GM12878 (cell line): Measurements from ENCODE around the gene ETDB. TPM values are rescaled to one million over a fixed set of nuclear protein-coding genes. Genes with fewer than 3 reads are reported as not detected.

Experiments used
- ATAC-seq: fragments of 200-7000 bp; cut with Tn5 transposase; 3 replicates; pipeline ENCODE4 v1.9.1; 2020; ENCODE audit warnings: mild to moderate bottlenecking, moderate library complexity
- BruUV-seq: library from RNA; stranded (reverse); fragments of 400-500 nt; replicated peaks from 2 replicates; lab custom pipeline; 2021; lab: Mats Ljungman, UMichigan
- CTCF ChIA-PET: fragments of 300-600 bp; sonication (Branson Sonifier 250); formaldehyde crosslinking; extraction: SDS; loops from one replicate; lab custom pipeline; 2021; ENCODE audit warnings: inconsistent platforms; lab: Yijun Ruan, JAX
- POLR2A ChIA-PET: fragments of 350-600 bp; formaldehyde crosslinking; extraction: SDS; loops from one replicate; lab custom pipeline; 2021; ENCODE audit warnings: inconsistent platforms; lab: Charles Lee
- RAD21 ChIA-PET: fragments of 300-600 bp; sonication (Branson Sonifier 250); formaldehyde crosslinking; loops from one replicate; lab custom pipeline; 2023; ENCODE audit warnings: antibody characterized with exemption; ENCODE audit not compliant: unreplicated experiment; lab: Charles Lee
- SMC1A ChIA-PET: fragments of 300-600 bp; sonication (Branson Sonifier 250); formaldehyde crosslinking; loops from one replicate; lab custom pipeline; 2023; ENCODE audit not compliant: unreplicated experiment, uncharacterized antibody; lab: Charles Lee
- DNase-seq: peaks from one replicate; pipeline ENCODE4 v3.0.0-alpha.2; 2011; ENCODE audit warnings: low read depth, low spot score
- FAIRE-seq: peaks from 3 replicates; lab custom pipeline; 2011; peaks lifted over from hg19 to GRCh38; lab: Jason Lieb, UNC
- H2AFZ ChIP-seq: 2 replicates; pipeline ENCODE4 v1.6.0; 2011; ENCODE audit warnings: low read depth, low read length, control low read depth; ENCODE audit not compliant: control insufficient read depth
- H3K27ac ChIP-seq: 2 replicates; pipeline ENCODE4 v1.5.1; 2011; ENCODE audit warnings: control low read depth; ENCODE audit not compliant: control insufficient read depth, insufficient read depth
- H3K27me3 ChIP-seq, 2 experiments: replicated peaks in 1 of 2; 2 replicates each; pipeline versions ENCODE4 v1.6.0 to v1.6.1; 2011; ENCODE audit warnings: low read length in 1 of 2; ENCODE audit not compliant: control insufficient read depth in 2 of 2, insufficient read depth in 2 of 2
- H3K36me3 ChIP-seq, 2 experiments: 2 replicates each; pipeline ENCODE4 v1.5.1; 2011; ENCODE audit warnings: low read length in 1 of 2; ENCODE audit not compliant: control insufficient read depth in 2 of 2, insufficient read depth in 2 of 2
- H3K4me1 ChIP-seq: 2 replicates; pipeline ENCODE4 v1.6.1; 2011; ENCODE audit warnings: mild to moderate bottlenecking, low read length, moderate library complexity, mixed read lengths; ENCODE audit not compliant: control insufficient read depth, insufficient read depth
- H3K4me2 ChIP-seq: 2 replicates; pipeline ENCODE4 v1.6.0; 2011; ENCODE audit warnings: control low read depth; ENCODE audit not compliant: control insufficient read depth, insufficient read depth
- H3K4me3 ChIP-seq: fragments of 200-600 bp; sonication (generic); 2 replicates; pipeline ENCODE4 v1.5.1; 2016
- H3K79me2 ChIP-seq: 2 replicates; pipeline ENCODE4 v1.6.0; 2011; ENCODE audit warnings: low read length; ENCODE audit not compliant: control insufficient read depth, insufficient read depth
- H3K9ac ChIP-seq: 2 replicates; pipeline ENCODE4 v1.8.0; 2011; ENCODE audit warnings: low read length, control low read depth, mixed read lengths; ENCODE audit not compliant: control insufficient read depth, insufficient read depth
- H3K9me3 ChIP-seq: replicated peaks from 3 replicates; pipeline ENCODE4 v1.5.1; 2011; ENCODE audit warnings: mild to moderate bottlenecking, low read length; ENCODE audit not compliant: control insufficient read depth, insufficient read depth
- H4K20me1 ChIP-seq: 2 replicates; pipeline ENCODE4 v1.6.0; 2011; ENCODE audit not compliant: control insufficient read depth, insufficient read depth
- NFYA ChIP-seq: IDR thresholded peaks from 2 replicates; pipeline ENCODE4 v1.6.1; 2011; ENCODE audit warnings: low read depth, mild to moderate bottlenecking, low read length, improper control_type of control experiment, borderline replicate concordance
- POU2F2 ChIP-seq: IDR thresholded peaks from 3 replicates; pipeline ENCODE4 v1.6.1; 2011; ENCODE audit warnings: low read depth, mild to moderate bottlenecking, low read length, borderline replicate concordance
- RAD21 ChIP-seq: IDR thresholded peaks from 2 replicates; pipeline ENCODE4 v1.6.1; 2011; ENCODE audit warnings: mild to moderate bottlenecking, low read depth, low read length, moderate library complexity; ENCODE audit not compliant: insufficient read depth
- SMC3 ChIP-seq: IDR thresholded peaks from 2 replicates; pipeline ENCODE4 v1.6.1; 2011; ENCODE audit warnings: low read length, improper control_type of control experiment, borderline replicate concordance
- ZNF207 ChIP-seq: fragments of 450-650 bp; IDR thresholded peaks from 2 replicates; pipeline ENCODE4 v1.6.1; 2014; ENCODE audit warnings: antibody characterized with exemption, mild to moderate bottlenecking, borderline replicate concordance
- WGBS: methylation state at CpG from one replicate; pipeline ENCODE4 v1.1.6; 2016; ENCODE audit warnings: low lambda C conversion rate; ENCODE audit not compliant: insufficient replicate concordance, insufficient coverage; ENCODE audit errors: missing lambda C conversion rate; 5-methylcytosine and 5-hydroxymethylcytosine counted together
- in situ Hi-C: fragments of 300-500 bp; cut with MboI; formaldehyde crosslinking; loops from 9 replicates; pipeline ENCODE4 v1.14.3; 2018; ENCODE audit warnings: mixed read lengths
- intact Hi-C: fragments of 100-400 bp; cut with micrococcal nuclease; formaldehyde crosslinking; loops from one replicate; pipeline ENCODE4 v1.14.2; 2022; ENCODE audit not compliant: unreplicated experiment
- polyA plus RNA-seq, 11 experiments: library from polyadenylated mRNA; depleted of rRNA in 4 of 11; unstranded in 6 of 11; stranded (reverse) in 5 of 11; fragments of >200 nt; fragmentation: Nextera tagmentation in 4 of 11; fragmentation: Illumina TruSeq in 1 of 11; extraction: Ambion mirVana in 4 of 11; extraction: Trizol in 1 of 11; gene quantifications; 1 replicate in 1 of 11; 2 replicates in 10 of 11; pipeline versions ENCODE4 v1.2.1 to v1.2.3, GENCODE V29; 2011 to 2016; ENCODE audit warnings: inconsistent platforms in 2 of 11, missing spikeins in 2 of 11, low read depth in 1 of 11
- total RNA-seq, 4 experiments: library from RNA; depleted of rRNA in 3 of 4; stranded (reverse); fragments of >200 nt in 3 of 4; fragmentation: Illumina TruSeq in 1 of 4; extraction: Trizol in 1 of 4; gene quantifications; 2 replicates each; pipeline versions ENCODE4 v1.2.1 to v1.2.3, GENCODE V29; 2013 to 2021
- TF ChIP-seq, protein P1 (sequence below), 3 experiments: IDR thresholded peaks in 2 of 3; conservative IDR thresholded peaks in 1 of 3; 2 replicates each; pipeline ENCODE4 v1.5.1; 2011; ENCODE audit warnings: low read depth in 3 of 3, low read length in 3 of 3, mild to moderate bottlenecking in 3 of 3, control low read depth in 2 of 3, moderate library complexity in 2 of 3, inconsistent platforms in 1 of 3, mixed read lengths in 1 of 3; ENCODE audit not compliant: control insufficient read depth in 2 of 3, insufficient read depth in 1 of 3; ENCODE audit errors: extremely low read depth in 1 of 3
- TF ChIP-seq, protein P2 (sequence below): fragments of 450-650 bp; IDR thresholded peaks from 2 replicates; pipeline ENCODE4 v1.6.1; 2016; ENCODE audit warnings: mild to moderate bottlenecking

ETDB gene
- total and polyA plus RNA-seq, 10 of the 15 experiments (the other 5 are each of a cell fraction or from before 2014, with no cell fraction given) = not detected

DNA sequence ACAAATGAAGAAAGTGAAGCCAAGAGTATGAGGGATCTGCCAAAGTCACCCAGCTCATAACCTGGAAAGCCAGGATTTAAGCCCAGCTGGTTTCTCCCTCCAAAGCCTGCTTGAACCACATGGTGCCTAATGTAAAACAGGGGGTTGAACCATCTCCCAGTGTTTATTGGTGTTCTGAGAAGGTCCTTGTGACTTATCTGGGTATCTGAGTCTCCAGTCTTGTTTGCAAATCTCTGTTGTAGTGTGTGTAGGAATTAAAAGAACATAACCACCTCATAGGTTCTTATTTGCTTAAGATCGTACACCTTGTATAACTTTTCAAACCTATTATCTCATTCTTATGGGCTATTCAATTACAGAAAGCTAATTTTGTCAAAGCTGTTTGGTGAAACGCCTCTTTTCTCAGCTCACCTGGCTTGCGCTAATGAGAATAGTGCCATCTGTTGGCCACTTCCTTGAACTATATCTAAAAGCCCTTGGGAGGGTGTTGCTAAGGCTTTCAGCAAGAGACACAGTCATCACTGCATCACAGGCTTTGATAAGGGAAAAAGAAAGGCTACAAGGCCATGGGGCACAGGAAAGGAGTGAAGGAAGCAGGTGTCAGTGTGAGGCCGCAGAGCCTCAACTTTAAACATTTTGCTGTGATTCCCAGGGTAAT lies 34.0 kb downstream of the ETDB start:
- H2AFZ ChIP-seq = no peak overlapping the region
- peak; percentile 85 for FAIRE-seq
- H3K4me1 ChIP-seq = no peaks in the 10 kb centered on the region
- peak; percentile 96 for ATAC-seq
- no TSS peak for BruUV-seq
- ChIA-PET POLR2A (no interaction called here), CTCF (interaction anchor here (0.6 to 1.7 kb wide), 11 partner anchors 8 to 603 kb away, joined by 3 to 6 read pairs (median 5); no protein-coding TSS in a partner anchor), SMC1A (interaction anchor here (0.6 to 1.8 kb wide), 3 partner anchors 10 to 154 kb away, joined by 3 to 6 read pairs (median 3); no protein-coding TSS in a partner anchor), RAD21 (interaction anchor here (1.0 kb wide), 1 partner anchor 9 kb away, joined by 3 read pairs; no protein-coding TSS in a partner anchor)
- no peaks in the 10 kb centered on the region for H3K9me3 ChIP-seq
- H3K27ac ChIP-seq = no peak overlapping the region
- 3% methylated on average over 4 of the region's 4 CpGs for WGBS
- TF ChIP-seq, protein P1, sequence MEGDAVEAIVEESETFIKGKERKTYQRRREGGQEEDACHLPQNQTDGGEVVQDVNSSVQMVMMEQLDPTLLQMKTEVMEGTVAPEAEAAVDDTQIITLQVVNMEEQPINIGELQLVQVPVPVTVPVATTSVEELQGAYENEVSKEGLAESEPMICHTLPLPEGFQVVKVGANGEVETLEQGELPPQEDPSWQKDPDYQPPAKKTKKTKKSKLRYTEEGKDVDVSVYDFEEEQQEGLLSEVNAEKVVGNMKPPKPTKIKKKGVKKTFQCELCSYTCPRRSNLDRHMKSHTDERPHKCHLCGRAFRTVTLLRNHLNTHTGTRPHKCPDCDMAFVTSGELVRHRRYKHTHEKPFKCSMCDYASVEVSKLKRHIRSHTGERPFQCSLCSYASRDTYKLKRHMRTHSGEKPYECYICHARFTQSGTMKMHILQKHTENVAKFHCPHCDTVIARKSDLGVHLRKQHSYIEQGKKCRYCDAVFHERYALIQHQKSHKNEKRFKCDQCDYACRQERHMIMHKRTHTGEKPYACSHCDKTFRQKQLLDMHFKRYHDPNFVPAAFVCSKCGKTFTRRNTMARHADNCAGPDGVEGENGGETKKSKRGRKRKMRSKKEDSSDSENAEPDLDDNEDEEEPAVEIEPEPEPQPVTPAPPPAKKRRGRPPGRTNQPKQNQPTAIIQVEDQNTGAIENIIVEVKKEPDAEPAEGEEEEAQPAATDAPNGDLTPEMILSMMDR (IDR thresholded peaks at IDR 0.05 in 2 of 3, conservative IDR thresholded peaks at IDR 0.05 in 1 of 3; ENCODE audit: control insufficient read depth in 2 of 3, extremely low read depth in 1 of 3, insufficient read depth in 1 of 3, low read depth in 3 of 3, low read length in 3 of 3) = peak; percentile 63 to 73 (median 69); a peak in 5 of 6 replicates
- TF ChIP-seq RAD21 = peak; percentile 60
- TF ChIP-seq, protein P2, sequence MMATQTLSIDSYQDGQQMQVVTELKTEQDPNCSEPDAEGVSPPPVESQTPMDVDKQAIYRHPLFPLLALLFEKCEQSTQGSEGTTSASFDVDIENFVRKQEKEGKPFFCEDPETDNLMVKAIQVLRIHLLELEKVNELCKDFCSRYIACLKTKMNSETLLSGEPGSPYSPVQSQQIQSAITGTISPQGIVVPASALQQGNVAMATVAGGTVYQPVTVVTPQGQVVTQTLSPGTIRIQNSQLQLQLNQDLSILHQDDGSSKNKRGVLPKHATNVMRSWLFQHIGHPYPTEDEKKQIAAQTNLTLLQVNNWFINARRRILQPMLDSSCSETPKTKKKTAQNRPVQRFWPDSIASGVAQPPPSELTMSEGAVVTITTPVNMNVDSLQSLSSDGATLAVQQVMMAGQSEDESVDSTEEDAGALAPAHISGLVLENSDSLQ = no peak
- TF ChIP-seq SMC3 = peak; percentile 46; the same call in 1 of the 2 replicates
- no peak for TF ChIP-seq NFYA
- no peak for TF ChIP-seq POU2F2
- no peak for TF ChIP-seq ZNF207
- H4K20me1 ChIP-seq = no peaks in the 10 kb centered on the region
- no peaks in the 10 kb centered on the region for H3K36me3 ChIP-seq
- no peak overlapping the region for H3K4me3 ChIP-seq
- no peaks in the 10 kb centered on the region for H3K27me3 ChIP-seq
- in situ Hi-C loops (no loop called here), intact Hi-C loops (loop anchor here (2.0 to 10.0 kb wide), 2 partner anchors 122 to 602 kb away; no protein-coding TSS in a partner anchor)
- no peaks in the 10 kb centered on the region for H3K79me2 ChIP-seq
- peak; percentile 15 for DNase-seq
- no peak overlapping the region for H3K4me2 ChIP-seq
- no peak overlapping the region for H3K9ac ChIP-seq
